GM12878 (cell line): ENCODE data around the gene FSIP1. TPM values are rescaled to one million over a fixed set of nuclear protein-coding genes. Genes with fewer than 3 reads are reported as not detected.

Experiments
- ATAC-seq: fragments of 200-7000 bp; cut with Tn5 transposase; 3 replicates; pipeline ENCODE4 v1.9.1; 2020; ENCODE audit warnings: mild to moderate bottlenecking, moderate library complexity
- BruUV-seq: library from RNA; stranded (reverse); fragments of 400-500 nt; replicated peaks from 2 replicates; lab custom pipeline; 2021; lab: Mats Ljungman, UMichigan
- CTCF ChIA-PET: fragments of 300-600 bp; sonication (Branson Sonifier 250); formaldehyde crosslinking; extraction: SDS; loops from one replicate; lab custom pipeline; 2021; ENCODE audit warnings: inconsistent platforms; lab: Yijun Ruan, JAX
- POLR2A ChIA-PET: fragments of 350-600 bp; formaldehyde crosslinking; extraction: SDS; loops from one replicate; lab custom pipeline; 2021; ENCODE audit warnings: inconsistent platforms; lab: Charles Lee
- RAD21 ChIA-PET: fragments of 300-600 bp; sonication (Branson Sonifier 250); formaldehyde crosslinking; loops from one replicate; lab custom pipeline; 2023; ENCODE audit warnings: antibody characterized with exemption; ENCODE audit not compliant: unreplicated experiment; lab: Charles Lee
- SMC1A ChIA-PET: fragments of 300-600 bp; sonication (Branson Sonifier 250); formaldehyde crosslinking; loops from one replicate; lab custom pipeline; 2023; ENCODE audit not compliant: unreplicated experiment, uncharacterized antibody; lab: Charles Lee
- DNase-seq: peaks from one replicate; pipeline ENCODE4 v3.0.0-alpha.2; 2011; ENCODE audit warnings: low read depth, low spot score
- FAIRE-seq: peaks from 3 replicates; lab custom pipeline; 2011; peaks lifted over from hg19 to GRCh38; lab: Jason Lieb, UNC
- H2AFZ ChIP-seq: 2 replicates; pipeline ENCODE4 v1.6.0; 2011; ENCODE audit warnings: low read depth, low read length, control low read depth; ENCODE audit not compliant: control insufficient read depth
- H3K27ac ChIP-seq: 2 replicates; pipeline ENCODE4 v1.5.1; 2011; ENCODE audit warnings: control low read depth; ENCODE audit not compliant: control insufficient read depth, insufficient read depth
- H3K27me3 ChIP-seq, 2 experiments: replicated peaks in 1 of 2; 2 replicates each; pipeline versions ENCODE4 v1.6.0 to v1.6.1; 2011; ENCODE audit warnings: low read length in 1 of 2; ENCODE audit not compliant: control insufficient read depth in 2 of 2, insufficient read depth in 2 of 2
- H3K36me3 ChIP-seq, 2 experiments: 2 replicates each; pipeline ENCODE4 v1.5.1; 2011; ENCODE audit warnings: low read length in 1 of 2; ENCODE audit not compliant: control insufficient read depth in 2 of 2, insufficient read depth in 2 of 2
- H3K4me1 ChIP-seq: 2 replicates; pipeline ENCODE4 v1.6.1; 2011; ENCODE audit warnings: mild to moderate bottlenecking, low read length, moderate library complexity, mixed read lengths; ENCODE audit not compliant: control insufficient read depth, insufficient read depth
- H3K4me2 ChIP-seq: 2 replicates; pipeline ENCODE4 v1.6.0; 2011; ENCODE audit warnings: control low read depth; ENCODE audit not compliant: control insufficient read depth, insufficient read depth
- H3K4me3 ChIP-seq: fragments of 200-600 bp; sonication (generic); 2 replicates; pipeline ENCODE4 v1.5.1; 2016
- H3K79me2 ChIP-seq: 2 replicates; pipeline ENCODE4 v1.6.0; 2011; ENCODE audit warnings: low read length; ENCODE audit not compliant: control insufficient read depth, insufficient read depth
- H3K9ac ChIP-seq: 2 replicates; pipeline ENCODE4 v1.8.0; 2011; ENCODE audit warnings: low read length, control low read depth, mixed read lengths; ENCODE audit not compliant: control insufficient read depth, insufficient read depth
- H3K9me3 ChIP-seq: replicated peaks from 3 replicates; pipeline ENCODE4 v1.5.1; 2011; ENCODE audit warnings: mild to moderate bottlenecking, low read length; ENCODE audit not compliant: control insufficient read depth, insufficient read depth
- H4K20me1 ChIP-seq: 2 replicates; pipeline ENCODE4 v1.6.0; 2011; ENCODE audit not compliant: control insufficient read depth, insufficient read depth
- BMI1 ChIP-seq: fragments of 450-650 bp; IDR thresholded peaks from 2 replicates; pipeline ENCODE4 v1.6.1; 2016; ENCODE audit warnings: mild to moderate bottlenecking, moderate library complexity, borderline replicate concordance
- CBX5 ChIP-seq: sonication (generic); IDR thresholded peaks from 2 replicates; pipeline ENCODE4 v1.6.1; 2016; ENCODE audit warnings: low read depth, moderate library complexity, mild to moderate bottlenecking, inconsistent platforms
- EP300 ChIP-seq, 2 experiments: fragments of 150-350 bp in 1 of 2; IDR thresholded peaks; 2 replicates each; pipeline ENCODE4 v1.6.1; 2011 to 2012; ENCODE audit warnings: low read depth in 2 of 2, low read length in 2 of 2, borderline replicate concordance in 1 of 2, improper control_type of control experiment in 1 of 2, inconsistent platforms in 1 of 2; ENCODE audit not compliant: control insufficient read depth in 1 of 2
- ESRRA ChIP-seq: IDR thresholded peaks from 2 replicates; pipeline ENCODE4 v1.6.1; 2012; ENCODE audit warnings: mild to moderate bottlenecking, low read length, improper control_type of control experiment
- NKRF ChIP-seq: fragments of 450-650 bp; conservative IDR thresholded peaks from 2 replicates; pipeline ENCODE4 v1.6.1; 2017; ENCODE audit warnings: mild to moderate bottlenecking, moderate library complexity
- PBX3 ChIP-seq: IDR thresholded peaks from 2 replicates; pipeline ENCODE4 v1.6.1; 2011; ENCODE audit warnings: mild to moderate bottlenecking, low read depth, low read length, moderate library complexity; ENCODE audit not compliant: insufficient replicate concordance
- POLR2A ChIP-seq: IDR thresholded peaks from 2 replicates; pipeline ENCODE4 v1.6.1; 2011; ENCODE audit warnings: low read depth, mild to moderate bottlenecking, low read length
- POU2F2 ChIP-seq: IDR thresholded peaks from 3 replicates; pipeline ENCODE4 v1.6.1; 2011; ENCODE audit warnings: low read depth, mild to moderate bottlenecking, low read length, borderline replicate concordance
- SMARCA5 ChIP-seq: fragments of 450-650 bp; IDR thresholded peaks from 2 replicates; pipeline ENCODE4 v1.6.1; 2017; ENCODE audit warnings: mild to moderate bottlenecking
- SPI1 ChIP-seq: IDR thresholded peaks from 2 replicates; pipeline ENCODE4 v1.6.1; 2011; ENCODE audit warnings: low read depth, mild to moderate bottlenecking, low read length, moderate library complexity, borderline replicate concordance; ENCODE audit not compliant: insufficient read depth
- SRF ChIP-seq, 2 experiments: IDR thresholded peaks; 2 replicates each; pipeline ENCODE4 v1.6.1; 2011; ENCODE audit warnings: low read depth in 2 of 2, low read length in 2 of 2, mild to moderate bottlenecking in 1 of 2, moderate library complexity in 1 of 2
- STAT1 ChIP-seq: fragments of 450-650 bp; conservative IDR thresholded peaks from 2 replicates; pipeline ENCODE4 v1.6.1; 2014; ENCODE audit warnings: antibody characterized with exemption, mild to moderate bottlenecking
- SUZ12 ChIP-seq: fragments of 200-600 bp; sonication (generic); IDR thresholded peaks from one replicate; pipeline ENCODE4 v1.6.1; 2018; ENCODE audit warnings: antibody characterized with exemption, mild to moderate bottlenecking; ENCODE audit not compliant: unreplicated experiment
- TBL1XR1 ChIP-seq: IDR thresholded peaks from 2 replicates; pipeline ENCODE4 v1.6.1; 2012; ENCODE audit warnings: low read depth, low read length, improper control_type of control experiment
- ZBTB33 ChIP-seq: fragments of 450-650 bp; IDR thresholded peaks from 2 replicates; pipeline ENCODE4 v1.6.1; 2017; ENCODE audit warnings: mild to moderate bottlenecking
- WGBS: methylation state at CpG from one replicate; pipeline ENCODE4 v1.1.6; 2016; ENCODE audit warnings: low lambda C conversion rate; ENCODE audit not compliant: insufficient replicate concordance, insufficient coverage; ENCODE audit errors: missing lambda C conversion rate; 5-methylcytosine and 5-hydroxymethylcytosine counted together
- in situ Hi-C: fragments of 300-500 bp; cut with MboI; formaldehyde crosslinking; loops from 9 replicates; pipeline ENCODE4 v1.14.3; 2018; ENCODE audit warnings: mixed read lengths
- intact Hi-C: fragments of 100-400 bp; cut with micrococcal nuclease; formaldehyde crosslinking; loops from one replicate; pipeline ENCODE4 v1.14.2; 2022; ENCODE audit not compliant: unreplicated experiment
- polyA plus RNA-seq, 11 experiments: library from polyadenylated mRNA; depleted of rRNA in 4 of 11; unstranded in 6 of 11; stranded (reverse) in 5 of 11; fragments of >200 nt; fragmentation: Nextera tagmentation in 4 of 11; fragmentation: Illumina TruSeq in 1 of 11; extraction: Ambion mirVana in 4 of 11; extraction: Trizol in 1 of 11; gene quantifications; 1 replicate in 1 of 11; 2 replicates in 10 of 11; pipeline versions ENCODE4 v1.2.1 to v1.2.3, GENCODE V29; 2011 to 2016; ENCODE audit warnings: inconsistent platforms in 2 of 11, missing spikeins in 2 of 11, low read depth in 1 of 11
- total RNA-seq, 4 experiments: library from RNA; depleted of rRNA in 3 of 4; stranded (reverse); fragments of >200 nt in 3 of 4; fragmentation: Illumina TruSeq in 1 of 4; extraction: Trizol in 1 of 4; gene quantifications; 2 replicates each; pipeline versions ENCODE4 v1.2.1 to v1.2.3, GENCODE V29; 2013 to 2021

The FSIP1 gene
- total and polyA plus RNA-seq, 10 of the 15 experiments (the other 5 are each of a cell fraction or from before 2014, with no cell fraction given), result 0.15 to 0.67 (median 0.35) TPM

GRCh38 chr15:39610665-39611064 is 172.0 kb downstream of the FSIP1 start (continued):
- no peak for TF ChIP-seq SPI1
- no peak for TF ChIP-seq SMARCA5
- TF ChIP-seq SUZ12, result no peak

GRCh38 chr15:39609166-39609916 is 173.3 kb downstream of the FSIP1 start:
- POLR2A ChIA-PET, result no interaction called here
- in situ Hi-C loops, result no loop called here
- no peak for ATAC-seq
- TF ChIP-seq BMI1 (no peak), NKRF (no peak), POLR2A (no peak), STAT1 (no peak), TBL1XR1 (no peak), POU2F2 (no peak), ESRRA (no peak), CBX5 (no peak), PBX3 (no peak), EP300 (IDR thresholded peaks at IDR 0.05; ENCODE audit: borderline replicate concordance in 1 of 2, control insufficient read depth in 1 of 2, low read depth in 2 of 2, low read length in 2 of 2) (no peak), SRF (IDR thresholded peaks at IDR 0.05; ENCODE audit: low read depth in 2 of 2, low read length in 2 of 2) (no peak), ZBTB33 (no peak)

More at GRCh38 chr15:39609166-39609916, 173.3 kb downstream of the FSIP1 start:
- H2AFZ ChIP-seq, result no peak overlapping the region
- H3K4me1 ChIP-seq, result no peaks in the 10 kb centered on the region
- DNase-seq, result no peak
- no peak overlapping the region for H3K4me2 ChIP-seq
- H3K79me2 ChIP-seq, result no peaks in the 10 kb centered on the region
- H3K9ac ChIP-seq, result no peak overlapping the region
- peaks cover 5% of the 10 kb centered on the region; the same call in 2 of the 3 replicates for H3K9me3 ChIP-seq
- 2% methylated on average over 4 of the region's 4 CpGs for WGBS
- H3K27ac ChIP-seq, result no peak overlapping the region
- FAIRE-seq, result no peak
- H3K27me3 ChIP-seq, result peaks cover 0 to 2% of the 10 kb centered on the region in 2 experiments; a peak in 1 of 4 replicates
- H4K20me1 ChIP-seq, result no peaks in the 10 kb centered on the region
- H3K36me3 ChIP-seq, result no peaks in the 10 kb centered on the region
- BruUV-seq, result no TSS peak
- intact Hi-C loops, result no loop called here
- ChIA-PET SMC1A (interaction anchor here (1.0 to 4.4 kb wide), 4 partner anchors 10 to 147 kb away, joined by 3 to 32 read pairs (median 6); no protein-coding TSS in a partner anchor), RAD21 (interaction anchor here (1.5 to 2.3 kb wide), 2 partner anchors 13 to 148 kb away, joined by 3 to 6 read pairs; no protein-coding TSS in a partner anchor), CTCF (interaction anchor here (1.2 to 1.4 kb wide), 2 partner anchors 8 to 12 kb away, joined by 3 to 4 read pairs; no protein-coding TSS in a partner anchor)
- no peak overlapping the region for H3K4me3 ChIP-seq
